ENCODE data around the gene ZNF362. TPM values are rescaled to one million over a fixed set of nuclear protein-coding genes. Genes with fewer than 3 reads are reported as not detected.
A peak's percentile ranks its signal among the peaks of the same experiment; 100 is the strongest.

Gene ZNF362
- total and polyA plus RNA-seq, 2 of the 13 experiments (the other 11 are each of a cell fraction or from before 2014, with no cell fraction given), result 8.3 to 14.2 TPM

- TF ChIP-seq ZBTB40 (IDR thresholded peaks at IDR 0.05), result no peak
- no peak for TF ChIP-seq ZBTB40 (CRISPR knock-in tag; IDR thresholded peaks at IDR 0.05)
- no peak for TF ChIP-seq ZNF503 (CRISPR knock-in tag; IDR thresholded peaks at IDR 0.05)
- no peak for TF ChIP-seq IKZF5 (CRISPR knock-in tag; IDR thresholded peaks at IDR 0.05)
- no peak for TF ChIP-seq GTF2F1 (IDR thresholded peaks at IDR 0.05; ENCODE audit: low read length)
- peak; percentile 26 for TF ChIP-seq TEAD3 (CRISPR knock-in tag; optimal IDR thresholded peaks at IDR 0.05; ENCODE audit: borderline replicate concordance)
- no peak for TF ChIP-seq HOMEZ (CRISPR knock-in tag; IDR thresholded peaks at IDR 0.05; ENCODE audit: low read depth)
- no peak for TF ChIP-seq ERF (CRISPR knock-in tag; IDR thresholded peaks at IDR 0.05)
- no peak for TF ChIP-seq FLYWCH1 (CRISPR knock-in tag; IDR thresholded peaks at IDR 0.05)
- TF ChIP-seq MTA1 (CRISPR knock-in tag; IDR thresholded peaks at IDR 0.05; ENCODE audit: borderline replicate concordance), result no peak
- no peak for TF ChIP-seq ZNF546 (CRISPR knock-in tag; conservative IDR thresholded peaks at IDR 0.05)
- no peak for TF ChIP-seq MEIS2 (CRISPR knock-in tag; IDR thresholded peaks at IDR 0.05)
- no peak for TF ChIP-seq MLLT10 (CRISPR knock-in tag; IDR thresholded peaks at IDR 0.05)
- TF ChIP-seq ZNF558 (CRISPR knock-in tag; IDR thresholded peaks at IDR 0.05; ENCODE audit: borderline replicate concordance), result no peak
- no peak for TF ChIP-seq ZNF577 (CRISPR knock-in tag; IDR thresholded peaks at IDR 0.05; ENCODE audit: borderline replicate concordance, low read depth)
- no peak for TF ChIP-seq RELA (CRISPR knock-in tag; IDR thresholded peaks at IDR 0.05)
Measured at GRCh38 chr1:33298623-33299277, 42.5 kb downstream of the ZNF362 start (continued).

Measured in HepG2 (cell line).